ENCODE data around the gene LRRC27. TPM values are rescaled to one million over a fixed set of nuclear protein-coding genes. Genes with fewer than 3 reads are reported as not detected.

Gene LRRC27
- total and polyA plus RNA-seq, 2 donors (not counting 1 experiment from before 2014, with no cell fraction given) = 23.6 to 25.6 TPM

GRCh38 chr10:132396494-132397035 is 64.6 kb downstream of the LRRC27 start:
- peak; percentile 69 for ATAC-seq (ENCODE audit: low read depth)
- H4K20me1 ChIP-seq (ENCODE audit: control insufficient read depth, insufficient read depth, low read length, poor library complexity, severe bottlenecking) = peaks cover 26% of the 10 kb centered on the region
- Mint-ChIP-seq H3K4me1 (peaks cover 58% of the 10 kb centered on the region), H3K27me3 (no peaks in the 10 kb centered on the region), H3K9me3 (ENCODE audit: insufficient read depth) (peaks cover 6% of the 10 kb centered on the region), H3K27ac (no peak overlapping the region), H3K4me3 (no peak overlapping the region)
- no peaks in the 10 kb centered on the region for H3K36me3 ChIP-seq (replicated peaks in 1 of 2; ENCODE audit: control extremely low read depth in 1 of 2, control insufficient read depth in 1 of 2, extremely low read depth in 1 of 2, insufficient read depth in 2 of 2, low read length in 1 of 2)
- peak overlapping the region; percentile 75 to 89 for H3K27ac ChIP-seq (ENCODE audit: low read length in 2 of 2)
- peak overlapping the region in 4 of 5 experiments; percentile 49 to 73 (median 61) for H3K4me3 ChIP-seq (ENCODE audit: control extremely low read depth in 1 of 5, extremely low read depth in 1 of 5, insufficient read depth in 1 of 5, low read depth in 2 of 5, low read length in 4 of 5)
- peak overlapping the region; percentile 96 for H3K4me2 ChIP-seq (replicated peaks; ENCODE audit: low read depth, low read length, poor library complexity, severe bottlenecking)
- ChIA-PET POLR2A (interaction anchor here (0.5 to 2.2 kb wide), 5 partner anchors 21 to 56 kb away, joined by 3 to 29 read pairs (median 7); no protein-coding TSS in a partner anchor), CTCF (interaction anchor here (0.6 to 2.1 kb wide), 2 partner anchors 24 to 50 kb away, joined by 3 to 10 read pairs; no protein-coding TSS in a partner anchor)
- H3K27me3 ChIP-seq (replicated peaks in 1 of 4; ENCODE audit: control extremely low read depth in 1 of 4, control insufficient read depth in 3 of 4, insufficient read depth in 4 of 4, low read length in 3 of 4) = no peaks in the 10 kb centered on the region
- H3K9ac ChIP-seq (ENCODE audit: low read length) = peak overlapping the region; percentile 74
- TF ChIP-seq CTCF (IDR thresholded peaks at IDR 0.05) = peak; percentile 39
- TF ChIP-seq EZH2 (IDR thresholded peaks at IDR 0.05; ENCODE audit: borderline replicate concordance, insufficient read depth, low read depth, low read length, poor library complexity, severe bottlenecking) = no peak
- peaks cover 65 to 69% of the 10 kb centered on the region in 2 donors for H3K4me1 ChIP-seq (ENCODE audit: control insufficient read depth in 2 of 2, insufficient read depth in 2 of 2, low read length in 2 of 2)
- peaks cover 32% of the 10 kb centered on the region for H3K79me2 ChIP-seq (ENCODE audit: control insufficient read depth, insufficient read depth, low read length)
- peak; percentile 86 for DNase-seq
- intact Hi-C loops (cut with micrococcal nuclease) = loop anchor here (1.0 to 5.0 kb wide), 7 partner anchors 8 to 241 kb away; partner anchors contain the start of genes INPP5A and LRRC27
- H3K9me3 ChIP-seq (ENCODE audit: control extremely low read depth in 1 of 3, control insufficient read depth in 2 of 3, insufficient read depth in 1 of 3, low read length in 2 of 3) = no peaks in the 10 kb centered on the region
- 1% methylated on average over 79 of the region's 80 CpGs for WGBS (ENCODE audit: insufficient coverage)
- peak overlapping the region; percentile 55 for H2AFZ ChIP-seq (ENCODE audit: insufficient read depth, low read depth, low read length, poor library complexity, severe bottlenecking)

DNA sequence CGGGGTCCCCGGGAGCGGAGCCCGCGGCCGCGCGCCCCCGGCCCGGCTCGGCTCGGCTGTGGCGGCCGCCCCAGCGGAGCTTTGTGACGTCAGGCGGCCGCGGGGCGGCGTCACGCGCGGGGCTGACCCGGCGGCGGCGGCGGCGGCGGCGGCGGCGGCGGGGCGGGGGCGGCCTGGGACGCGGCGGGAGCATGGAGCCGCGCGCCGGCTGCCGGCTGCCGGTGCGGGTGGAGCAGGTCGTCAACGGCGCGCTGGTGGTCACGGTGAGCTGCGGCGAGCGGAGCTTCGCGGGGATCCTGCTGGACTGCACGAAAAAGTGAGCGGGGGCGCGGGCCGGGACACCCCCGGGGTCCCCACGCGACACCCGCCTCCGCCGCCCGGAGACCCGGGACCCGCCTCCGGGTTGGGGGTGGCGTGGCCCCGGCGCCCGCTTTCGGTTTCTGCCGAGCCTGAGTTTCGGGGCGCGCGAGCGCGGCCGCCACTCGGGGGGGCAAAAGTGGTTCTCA is 65.1 kb downstream of the LRRC27 start, which contains the start of gene PWWP2B:
PWWP2B (plus strand) TSS at position 165 of the 506 bp plus-strand sequence; CDS start at position 192, 27 bp downstream.
- ATAC-seq (ENCODE audit: low read depth) (peak; percentile 29), DNase-seq (peak; percentile 85)
- Mint-ChIP-seq H3K4me3 (peak within 1 kb of the TSS; percentile 95), H3K4me1 (peaks cover 63% of the 10 kb centered on the region), H3K9me3 (ENCODE audit: insufficient read depth) (peaks cover 4% of the 10 kb centered on the region), H3K27ac (peak within 1 kb of the TSS; percentile 96), H3K27me3 (no peaks in the 10 kb centered on the region)
- TF ChIP-seq EZH2 (IDR thresholded peaks at IDR 0.05; ENCODE audit: borderline replicate concordance, insufficient read depth, low read depth, low read length, poor library complexity, severe bottlenecking) (no peak), CTCF (IDR thresholded peaks at IDR 0.05) (no peak)
- Histone ChIP-seq H4K20me1 (ENCODE audit: control insufficient read depth, insufficient read depth, low read length, poor library complexity, severe bottlenecking) (peaks cover 31% of the 10 kb centered on the region), H3K9me3 (ENCODE audit: control extremely low read depth in 1 of 3, control insufficient read depth in 2 of 3, insufficient read depth in 1 of 3, low read length in 2 of 3) (no peaks in the 10 kb centered on the region), H3K27ac (ENCODE audit: low read length in 2 of 2) (peak within 1 kb of the TSS; percentile 81 to 89), H3K4me1 (ENCODE audit: control insufficient read depth in 2 of 2, insufficient read depth in 2 of 2, low read length in 2 of 2) (peaks cover 70 to 74% of the 10 kb centered on the region in 2 donors), H3K4me2 (replicated peaks; ENCODE audit: low read depth, low read length, poor library complexity, severe bottlenecking) (peak within 1 kb of the TSS; percentile 96), H3K36me3 (replicated peaks in 1 of 2; ENCODE audit: control extremely low read depth in 1 of 2, control insufficient read depth in 1 of 2, extremely low read depth in 1 of 2, insufficient read depth in 2 of 2, low read length in 1 of 2) (no peaks in the 10 kb centered on the region), H2AFZ (ENCODE audit: insufficient read depth, low read depth, low read length, poor library complexity, severe bottlenecking) (peak within 1 kb of the TSS; percentile 55), H3K27me3 (replicated peaks in 1 of 4; ENCODE audit: control extremely low read depth in 1 of 4, control insufficient read depth in 3 of 4, insufficient read depth in 4 of 4, low read length in 3 of 4) (no peaks in the 10 kb centered on the region), H3K79me2 (ENCODE audit: control insufficient read depth, insufficient read depth, low read length) (peaks cover 34% of the 10 kb centered on the region), H3K9ac (ENCODE audit: low read length) (peak within 1 kb of the TSS; percentile 74), H3K4me3 (ENCODE audit: control extremely low read depth in 1 of 5, extremely low read depth in 1 of 5, insufficient read depth in 1 of 5, low read depth in 2 of 5, low read length in 4 of 5) (peak within 1 kb of the TSS; percentile 6 to 75 (median 61))
- ChIA-PET CTCF (interaction anchor here (0.6 to 2.1 kb wide), 4 partner anchors 22 to 50 kb away, joined by 3 to 10 read pairs (median 6); no protein-coding TSS in a partner anchor), POLR2A (interaction anchor here (0.5 to 2.2 kb wide), 9 partner anchors 11 to 67 kb away, joined by 3 to 29 read pairs (median 4); no protein-coding TSS in a partner anchor)
- intact Hi-C loops (cut with micrococcal nuclease) = loop anchor here (1.0 to 5.0 kb wide), 6 partner anchors 24 to 240 kb away; partner anchors contain the start of genes INPP5A and LRRC27
- under 1% methylated on average over 86 of the region's 86 CpGs for WGBS (ENCODE audit: insufficient coverage)
